Stimulated activated CD4-positive, alpha-beta T cell treated with anti-CD3 and anti-CD28 coated beads, TNF-alpha, amount 100 ng/mL, for 4 hours (primary cell): ENCODE results near the gene ARHGAP18.

Source experiments
- DNase-seq, 3 experiments: peaks; one replicate each; pipeline ENCODE4 v3.0.0-alpha.2; 2020; ENCODE audit warnings: low read depth in 3 of 3

ARHGAP18 gene

GRCh38 chr6:129615496-129615895, 94.5 kb downstream of the ARHGAP18 start:
- DNase-seq, result no peak

- DNase-seq, result no peak
These were observed 95.0 kb downstream of the ARHGAP18 start for GRCh38 chr6:129615020-129615419.

DNA sequence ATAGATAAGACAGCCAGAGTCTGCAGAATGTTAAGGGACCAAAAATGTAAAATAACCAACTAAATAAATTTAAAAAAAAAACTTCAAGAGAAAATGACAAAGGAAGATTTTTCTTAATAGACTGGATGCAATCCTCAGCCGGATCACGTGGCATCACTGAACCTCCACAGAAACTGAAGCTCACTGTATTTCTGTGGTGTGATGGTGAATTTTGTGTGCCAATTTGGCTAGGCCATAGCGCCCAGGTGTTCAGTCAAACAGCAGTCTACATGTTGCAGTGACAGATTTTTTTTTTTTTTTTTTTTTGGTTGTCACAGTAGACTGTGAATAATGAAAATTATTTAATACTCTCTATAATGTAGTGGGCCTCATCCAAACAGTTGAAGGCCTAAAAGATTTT, 95.5 kb downstream of the ARHGAP18 start:
- DNase-seq, result no peak

GRCh38 chr6:129612440-129612839, 97.5 kb downstream of the ARHGAP18 start:
- no peak for DNase-seq

DNA sequence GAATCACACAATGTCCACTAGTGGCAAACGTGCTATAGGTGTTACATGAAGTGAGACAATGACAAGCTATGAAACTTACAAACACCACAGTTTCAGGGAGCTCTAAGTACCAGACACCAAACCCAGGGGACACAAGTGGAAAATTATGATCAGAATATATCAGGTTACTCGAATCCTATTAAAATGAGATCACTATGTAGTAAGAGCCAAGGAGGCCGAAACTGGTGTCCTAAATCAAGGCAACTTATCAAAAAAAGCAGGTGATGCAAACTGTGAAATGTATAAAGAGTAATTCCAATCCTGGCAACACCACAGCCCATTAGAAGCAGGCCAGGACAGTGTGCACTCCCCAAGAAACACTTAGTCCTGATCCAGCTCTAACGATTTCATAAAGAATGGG, 100.3 kb downstream of the ARHGAP18 start:
- no peak for DNase-seq

DNA sequence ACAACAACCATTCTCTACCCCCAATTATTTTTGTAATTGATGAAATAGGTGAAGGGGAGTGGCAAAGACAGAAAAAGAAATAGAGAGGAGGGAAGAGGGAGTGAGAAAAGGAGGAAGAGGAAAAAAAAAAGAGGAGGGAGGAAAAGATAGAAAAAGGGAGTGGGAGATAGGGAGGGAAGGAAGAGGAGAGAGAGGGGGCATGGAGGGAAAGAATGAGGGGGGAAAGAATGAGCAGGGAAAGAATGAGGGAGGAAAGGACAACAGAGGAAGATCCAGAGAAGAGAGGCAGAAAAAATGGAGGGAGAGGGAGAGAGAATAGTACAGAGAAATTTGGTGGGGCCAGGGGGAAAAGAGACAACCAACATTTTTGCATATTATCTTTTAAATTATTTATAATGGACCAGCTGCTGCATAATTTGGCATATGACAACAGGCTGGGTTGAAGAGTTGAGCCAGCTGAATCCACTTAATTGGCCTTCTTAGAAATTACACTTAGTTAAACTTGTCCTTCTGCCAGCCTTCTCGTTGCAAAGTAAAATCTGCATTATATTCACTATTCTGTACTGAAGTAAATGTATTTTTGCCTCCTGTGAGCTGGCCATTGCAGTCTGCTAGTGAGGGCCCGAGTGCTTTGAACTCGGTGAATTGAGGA, 101.0 kb downstream of the ARHGAP18 start:
- no peak for DNase-seq

- DNase-seq, result no peak
These were observed 102.3 kb downstream of the ARHGAP18 start for GRCh38 chr6:129607581-129608186.

DNA sequence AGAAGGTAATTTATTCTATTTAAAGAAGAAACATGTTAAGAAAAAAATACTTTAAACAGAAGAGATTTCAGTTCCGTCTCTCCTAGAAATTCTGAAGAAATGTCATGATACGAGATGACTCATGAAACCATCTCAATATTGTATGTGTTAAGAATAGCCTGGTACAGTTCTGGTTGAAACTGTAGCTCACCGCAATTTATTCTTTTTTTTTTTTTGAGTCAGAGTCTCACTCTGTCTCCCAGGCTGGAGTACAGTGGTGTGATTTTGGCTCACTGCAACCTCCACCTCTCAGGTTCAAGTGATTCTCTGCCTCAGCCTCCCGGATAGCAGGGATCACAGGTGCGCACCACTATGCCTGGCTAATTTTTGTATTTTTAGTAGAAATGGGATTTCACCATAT, 103.3 kb downstream of the ARHGAP18 start:
- DNase-seq, result no peak

DNA sequence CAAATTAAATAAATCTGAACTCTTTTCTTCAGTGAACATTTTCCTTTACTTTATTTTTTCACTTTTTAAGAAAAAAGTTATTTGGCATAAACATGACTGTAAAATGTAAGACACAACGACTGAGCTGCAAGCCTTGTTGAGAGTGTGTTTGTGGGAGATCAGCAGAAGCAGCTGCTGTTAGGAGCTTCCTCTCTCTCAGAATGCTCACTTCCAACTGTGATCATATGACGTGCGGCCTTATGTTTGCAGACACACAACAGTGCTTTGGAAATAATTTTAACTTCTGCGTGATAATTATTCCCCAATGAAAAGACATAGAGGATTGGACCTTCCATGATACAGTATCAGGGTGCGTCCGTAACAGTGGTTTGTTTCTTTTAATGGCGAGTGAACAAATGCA, 104.0 kb downstream of the ARHGAP18 start:
- DNase-seq, result no peak

DNA sequence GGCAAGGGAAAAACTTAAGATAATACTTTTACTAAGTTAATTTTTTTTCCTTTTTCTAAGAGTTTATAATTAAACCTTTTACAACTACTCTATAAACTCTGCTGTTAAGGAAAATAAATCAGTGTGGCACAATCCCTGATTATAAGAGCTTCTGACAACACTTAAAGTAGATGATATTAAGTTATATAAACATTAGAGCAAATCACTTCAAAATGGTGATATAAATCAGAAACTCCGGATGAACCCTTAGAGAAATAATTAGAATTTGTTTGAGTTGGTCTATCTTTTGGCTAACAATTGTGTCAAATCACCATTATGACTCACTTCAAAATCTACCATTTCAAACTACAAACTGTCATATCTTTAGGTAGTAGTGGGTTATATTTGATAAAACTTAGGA, 104.9 kb downstream of the ARHGAP18 start:
- no peak for DNase-seq

- no peak for DNase-seq
These were observed 105.7 kb downstream of the ARHGAP18 start for GRCh38 chr6:129604321-129604720.

GRCh38 chr6:129603741-129604140, 106.2 kb downstream of the ARHGAP18 start:
- no peak for DNase-seq

- DNase-seq, result no peak
These were observed 108.7 kb downstream of the ARHGAP18 start for GRCh38 chr6:129601323-129601722.

GRCh38 chr6:129599467-129599866, 110.5 kb downstream of the ARHGAP18 start:
- no peak for DNase-seq

DNA sequence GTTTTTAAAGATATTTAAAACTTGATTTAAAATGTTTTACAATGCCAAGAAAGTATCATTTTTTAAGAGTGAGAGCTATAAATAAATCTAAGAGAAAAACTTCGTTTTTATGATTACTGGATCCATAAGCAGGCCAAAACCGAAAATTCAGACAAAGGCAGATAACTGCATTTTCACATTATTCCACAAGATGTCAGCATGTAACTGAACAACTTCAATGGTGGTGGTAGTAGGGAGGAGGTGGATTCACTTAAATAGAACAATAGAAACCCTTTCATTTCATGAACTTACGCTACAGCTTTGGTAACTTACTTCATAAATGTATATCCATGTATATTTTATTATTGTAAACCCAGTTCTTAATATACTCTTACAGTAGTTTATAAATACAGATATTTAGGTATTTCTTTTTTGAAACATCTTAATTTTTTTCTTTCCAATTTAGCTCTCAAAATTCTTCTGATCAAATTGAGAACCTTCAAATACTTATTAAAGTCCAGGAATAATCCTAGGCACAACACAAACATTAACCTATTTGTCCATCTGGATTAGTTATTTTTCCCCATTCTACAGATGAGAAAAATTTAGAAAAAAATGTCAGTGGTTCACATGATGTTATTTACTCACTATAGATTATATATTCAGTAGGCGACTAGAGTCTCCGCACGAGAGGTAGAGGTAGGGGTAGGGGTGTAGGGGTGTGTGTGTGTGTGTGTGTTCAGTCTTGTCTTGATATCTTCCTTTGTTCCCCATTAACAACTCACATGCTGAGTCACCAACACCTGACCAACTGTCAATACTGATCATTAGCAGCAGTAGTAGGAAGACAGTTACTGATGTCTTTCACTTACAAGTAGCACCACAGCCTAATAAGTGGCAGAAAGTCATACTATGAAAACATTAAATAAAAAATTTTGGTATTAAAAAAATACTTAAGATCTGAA, 111.5 kb downstream of the ARHGAP18 start:
- no peak for DNase-seq

DNA sequence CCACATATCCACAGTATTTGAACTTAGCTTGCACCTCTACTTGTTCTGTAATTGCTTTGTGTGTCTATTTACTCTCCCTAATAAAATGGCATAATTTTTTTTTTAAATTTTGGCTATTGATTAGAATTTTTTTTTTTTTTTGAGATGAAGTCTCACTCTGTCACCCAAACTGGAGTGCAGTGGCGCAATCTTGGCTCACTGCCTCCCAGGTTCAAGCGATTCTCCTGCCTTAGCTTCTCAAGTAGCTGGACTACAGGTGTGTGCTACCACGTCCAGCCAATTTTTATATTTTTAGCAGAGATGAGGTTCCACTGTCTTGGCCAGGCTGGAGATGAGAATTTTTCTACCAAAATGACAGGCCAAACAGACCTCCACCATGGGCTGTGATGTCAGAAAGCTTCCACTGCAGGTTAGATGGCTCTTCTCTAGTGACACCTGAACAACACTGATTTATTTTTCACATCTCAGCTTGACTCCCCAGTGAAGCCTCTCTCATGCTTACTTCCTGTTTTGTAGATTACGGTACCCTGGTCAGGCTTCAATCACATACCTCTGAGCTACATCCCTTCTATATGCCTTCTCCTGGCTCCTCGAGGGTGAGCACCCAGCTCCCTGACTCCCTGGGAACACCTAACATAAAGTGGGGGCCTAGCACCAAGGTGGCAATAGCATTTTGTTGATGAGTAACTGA, 112.8 kb downstream of the ARHGAP18 start:
- no peak for DNase-seq

- no peak for DNase-seq
These were observed 113.5 kb downstream of the ARHGAP18 start for GRCh38 chr6:129596522-129596921.

- DNase-seq, result no peak
These were observed 116.8 kb downstream of the ARHGAP18 start for GRCh38 chr6:129593233-129593564.

DNA sequence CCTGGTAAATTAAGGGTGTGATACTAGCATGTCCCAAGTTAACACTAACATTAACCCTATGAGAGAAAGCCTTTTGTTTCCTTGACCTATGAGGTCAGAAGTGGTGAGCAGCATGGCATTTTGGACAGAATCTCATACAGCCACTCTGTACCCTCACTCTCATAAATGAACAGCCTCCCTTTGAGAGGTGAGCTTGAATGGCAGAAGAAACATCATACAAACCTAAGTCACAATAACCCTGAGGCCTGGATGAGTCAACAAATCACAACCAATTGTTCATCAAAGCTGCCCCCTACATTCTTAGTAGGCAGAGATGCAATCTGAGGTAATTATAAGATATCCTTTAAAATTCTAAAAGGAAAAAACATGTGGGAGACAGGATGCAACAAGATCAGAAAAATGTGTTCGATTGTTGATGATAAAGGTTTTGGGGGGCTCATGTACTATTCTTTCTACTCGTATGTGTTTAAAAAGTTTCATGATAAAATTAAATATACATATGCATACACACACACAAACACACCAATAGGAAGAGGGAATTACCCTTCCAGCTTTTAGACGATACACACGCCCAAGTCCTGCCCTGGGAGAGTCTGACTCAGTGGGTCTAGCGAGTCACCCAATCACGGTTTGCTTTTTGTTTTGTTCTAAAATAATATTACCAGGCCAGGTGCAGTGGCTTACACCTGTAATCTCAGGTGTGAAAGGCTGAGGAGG, 117.3 kb downstream of the ARHGAP18 start:
- DNase-seq, result no peak

DNA sequence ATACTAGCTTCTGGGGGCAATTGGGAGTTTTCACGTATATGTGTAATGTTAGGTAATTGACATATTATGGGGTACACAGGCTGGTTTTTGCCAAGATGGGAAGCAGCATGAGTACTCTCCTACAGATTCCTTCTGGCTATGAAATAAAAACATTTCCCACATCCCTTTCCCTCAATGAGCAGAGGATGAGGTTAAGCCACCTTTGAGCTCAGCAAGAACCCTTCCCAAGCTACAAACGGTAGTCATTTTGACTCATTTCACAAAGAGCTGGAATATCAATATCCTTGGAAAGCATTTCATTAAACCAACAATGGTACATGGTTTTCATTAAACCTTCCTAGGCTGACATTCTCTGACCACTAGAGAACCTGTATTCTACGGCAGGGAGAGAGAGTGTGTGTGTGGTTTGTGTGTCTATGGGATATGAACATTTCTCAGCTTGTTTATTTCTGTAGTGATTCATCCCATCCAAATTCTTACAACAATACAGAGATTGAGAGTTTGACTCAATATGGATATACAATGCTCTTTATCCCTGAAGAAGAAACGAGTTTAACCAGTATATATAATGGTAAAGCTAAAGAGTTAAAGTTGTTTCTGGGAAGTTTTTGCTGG, 119.5 kb downstream of the ARHGAP18 start:
- DNase-seq, result no peak

GRCh38 chr6:129586815-129587214, 123.2 kb downstream of the ARHGAP18 start:
- no peak for DNase-seq
